Progenitor cell of endocrine pancreas (in vitro differentiated cells): ENCODE results near the gene DROSHA. TPM values are rescaled to one million over a fixed set of nuclear protein-coding genes. Genes with fewer than 3 reads are reported as not detected.

Experiments
- DNase-seq: peaks from one replicate; pipeline ENCODE4 v3.0.0; 2021; ENCODE audit warnings: low spot score; ENCODE audit not compliant: unreplicated experiment
- H3K27ac Mint-ChIP-seq: 2 replicates; pipeline ENCODE4 v1.8.0; 2021; ENCODE audit warnings: mild to moderate bottlenecking, moderate library complexity, mixed read lengths
- H3K27me3 Mint-ChIP-seq: 2 replicates; pipeline ENCODE4 v1.8.0; 2021; ENCODE audit warnings: mixed read lengths
- H3K36me3 Mint-ChIP-seq: 2 replicates; pipeline ENCODE4 v1.8.0; 2022; ENCODE audit warnings: mixed read lengths; ENCODE audit not compliant: insufficient read depth
- H3K4me1 Mint-ChIP-seq: 2 replicates; pipeline ENCODE4 v1.8.0; 2021; ENCODE audit warnings: low read depth, mixed read lengths
- H3K4me3 Mint-ChIP-seq: 2 replicates; pipeline ENCODE4 v1.8.0; 2021; ENCODE audit warnings: low read depth, mild to moderate bottlenecking, moderate library complexity, mixed read lengths
- H3K9me3 Mint-ChIP-seq: 2 replicates; pipeline ENCODE4 v1.8.0; 2021; ENCODE audit warnings: low read depth, mixed read lengths
- CTCF ChIP-seq: fragments of 200-600 bp; sonication (generic); IDR thresholded peaks from one replicate; pipeline ENCODE4 v1.5.0; 2021; ENCODE audit warnings: antibody characterized with exemption, mild to moderate bottlenecking; ENCODE audit not compliant: unreplicated experiment
- total RNA-seq: library from RNA; stranded (reverse); gene quantifications from 2 replicates; pipeline ENCODE4 v1.2.1, GENCODE V29; 2021

DROSHA gene
- total RNA-seq, 1 donor from 2014 or later = 100 TPM

GRCh38 chr5:31372124-31372523, 159.8 kb downstream of the DROSHA start:
- no peak overlapping the region for H3K27ac Mint-ChIP-seq
- H3K36me3 Mint-ChIP-seq = no peaks in the 10 kb centered on the region
- DNase-seq = no peak
- H3K9me3 Mint-ChIP-seq = no peaks in the 10 kb centered on the region
- no peaks in the 10 kb centered on the region for H3K4me1 Mint-ChIP-seq
- no peak for TF ChIP-seq CTCF
- H3K4me3 Mint-ChIP-seq = no peak overlapping the region
- H3K27me3 Mint-ChIP-seq = peaks cover 10% of the 10 kb centered on the region

GRCh38 chr5:31366941-31367340, 165.0 kb downstream of the DROSHA start:
- H3K27me3 Mint-ChIP-seq = peaks cover 5% of the 10 kb centered on the region
- no peak for DNase-seq
- no peak overlapping the region for H3K4me3 Mint-ChIP-seq
- peaks cover 6% of the 10 kb centered on the region for H3K9me3 Mint-ChIP-seq
- H3K27ac Mint-ChIP-seq = no peak overlapping the region
- H3K4me1 Mint-ChIP-seq = no peaks in the 10 kb centered on the region
- no peaks in the 10 kb centered on the region for H3K36me3 Mint-ChIP-seq
- TF ChIP-seq CTCF = no peak

- no peak overlapping the region for H3K4me3 Mint-ChIP-seq
- TF ChIP-seq CTCF = no peak
- no peak overlapping the region for H3K27ac Mint-ChIP-seq
- DNase-seq = no peak
- no peaks in the 10 kb centered on the region for H3K36me3 Mint-ChIP-seq
- no peaks in the 10 kb centered on the region for H3K27me3 Mint-ChIP-seq
- peaks cover 6% of the 10 kb centered on the region for H3K9me3 Mint-ChIP-seq
- no peaks in the 10 kb centered on the region for H3K4me1 Mint-ChIP-seq
Measured at GRCh38 chr5:31365776-31366175, 166.1 kb downstream of the DROSHA start.

GRCh38 chr5:31364881-31365636, 166.8 kb downstream of the DROSHA start:
- Mint-ChIP-seq H3K4me1 (no peaks in the 10 kb centered on the region), H3K4me3 (no peak overlapping the region), H3K27me3 (no peaks in the 10 kb centered on the region), H3K36me3 (no peaks in the 10 kb centered on the region), H3K9me3 (peaks cover 6% of the 10 kb centered on the region), H3K27ac (no peak overlapping the region)
- no peak for DNase-seq
- TF ChIP-seq CTCF = no peak

- Mint-ChIP-seq H3K27me3 (no peaks in the 10 kb centered on the region), H3K27ac (no peak overlapping the region), H3K4me1 (no peaks in the 10 kb centered on the region), H3K9me3 (peaks cover 6% of the 10 kb centered on the region), H3K4me3 (no peak overlapping the region), H3K36me3 (no peaks in the 10 kb centered on the region)
- TF ChIP-seq CTCF = no peak
- DNase-seq = no peak
Measured at GRCh38 chr5:31362931-31363568, 168.8 kb downstream of the DROSHA start.
